ENCODE data around the gene C1QC. TPM values are rescaled to one million over a fixed set of nuclear protein-coding genes. Genes with fewer than 3 reads are reported as not detected.
"Not testable (repeated sequence)": the region's sequence is repeated elsewhere in the genome, so short reads cannot be mapped to it uniquely, and the experiment has no call there.

The C1QC gene
- total RNA-seq, 5 donors from 2014 or later (not counting 1 experiment from before 2014, with no cell fraction given) = 0.62 to 1.9 (median 0.96) TPM; not detected in 2

- H3K27ac Mint-ChIP-seq = no peak overlapping the region
- no peaks in the 10 kb centered on the region for H3K4me1 Mint-ChIP-seq
- no peaks in the 10 kb centered on the region for H3K36me3 Mint-ChIP-seq
- Histone ChIP-seq H3K4me1 (ENCODE audit: control insufficient read depth in 1 of 2, extremely low read depth in 1 of 2, insufficient read depth in 2 of 2, low read length in 2 of 2) (no peaks in the 10 kb centered on the region), H3K27me3 (replicated peaks in 1 of 2; ENCODE audit: control insufficient read depth in 2 of 2, extremely low read depth in 1 of 2, insufficient read depth in 2 of 2, low read length in 1 of 2) (peaks cover 0 to 43% of the 10 kb centered on the region in 2 experiments), H3K27ac (ENCODE audit: low read length) (no peak overlapping the region), H3K4me3 (ENCODE audit: control insufficient read depth in 1 of 2, extremely low read depth in 1 of 2, low read length in 1 of 2) (no peak overlapping the region), H3K36me3 (ENCODE audit: control insufficient read depth in 2 of 2, extremely low read depth in 1 of 2, insufficient read depth in 1 of 2, low read length in 1 of 2) (no peaks in the 10 kb centered on the region), H3K9me3 (no peaks in the 10 kb centered on the region)
- no peaks in the 10 kb centered on the region for H3K9me3 Mint-ChIP-seq
- DNase-seq = no peak
- WGBS (ENCODE audit: insufficient coverage) = 89% methylated on average over 7 of the region's 8 CpGs
- CTCF ChIA-PET = no interaction called here
- H3K4me3 Mint-ChIP-seq = no peak overlapping the region
- H3K27me3 Mint-ChIP-seq = peaks cover 32 to 40% of the 10 kb centered on the region in 2 donors
- no peak for ATAC-seq (replicated peaks in 1 of 4)
- POLR2A ChIA-PET = no interaction called here
Observed at GRCh38 chr1:22662986-22663408, 19.6 kb downstream of the C1QC start.

DNA sequence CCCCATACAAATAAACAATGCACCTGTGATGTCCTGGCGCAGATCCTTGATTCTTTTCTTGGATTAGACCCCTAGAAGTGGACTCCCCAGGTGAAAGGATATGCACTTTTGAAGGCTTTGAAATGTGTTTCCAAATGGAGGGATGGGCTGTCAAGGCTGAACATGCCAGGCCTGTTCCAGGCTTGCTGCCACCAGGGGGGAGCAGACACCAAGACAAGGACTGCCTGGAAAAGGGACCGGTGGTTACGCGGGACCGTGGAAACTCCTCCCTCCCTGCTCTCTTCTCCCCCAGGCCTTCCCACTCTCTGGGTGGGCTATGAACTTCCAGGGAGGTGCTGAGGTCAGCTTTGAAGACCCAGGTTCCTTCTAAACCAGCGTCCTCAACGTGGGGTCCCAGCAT is 22.3 kb downstream of the C1QC start:
- peaks cover 26 to 42% of the 10 kb centered on the region in 2 donors for H3K27me3 Mint-ChIP-seq

DNA sequence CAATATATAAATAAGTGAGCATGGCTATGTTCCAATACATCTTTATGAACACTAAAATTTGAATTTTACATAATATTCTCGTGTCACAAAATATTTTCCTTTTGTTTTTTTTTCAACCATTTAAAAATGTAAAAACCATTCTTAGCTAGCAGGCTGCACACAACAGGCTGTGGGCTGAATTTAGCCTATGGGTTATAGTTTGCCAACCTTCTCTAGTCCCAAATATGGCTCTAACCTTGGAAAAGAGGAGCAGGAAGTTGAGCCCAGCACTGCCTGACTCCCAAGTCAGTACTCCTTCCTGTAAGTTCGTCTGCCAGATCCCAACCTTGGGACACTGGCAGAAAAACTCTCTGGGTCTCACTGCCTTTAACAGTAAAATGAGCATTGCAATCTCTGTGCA is 23.0 kb downstream of the C1QC start:
- H3K36me3 ChIP-seq (ENCODE audit: control insufficient read depth in 2 of 2, extremely low read depth in 1 of 2, insufficient read depth in 1 of 2, low read length in 1 of 2) = no peaks in the 10 kb centered on the region
- H3K4me3 ChIP-seq (ENCODE audit: control insufficient read depth in 1 of 2, extremely low read depth in 1 of 2, low read length in 1 of 2) = no peak overlapping the region
- CTCF ChIA-PET = no interaction called here
- POLR2A ChIA-PET = no interaction called here
- DNase-seq (no peak), ATAC-seq (replicated peaks in 1 of 4) (no peak)
- peaks cover 24 to 47% of the 10 kb centered on the region in 2 donors for H3K27me3 Mint-ChIP-seq
- no peaks in the 10 kb centered on the region for H3K4me1 Mint-ChIP-seq
- no peaks in the 10 kb centered on the region for H3K4me1 ChIP-seq (ENCODE audit: control insufficient read depth in 1 of 2, extremely low read depth in 1 of 2, insufficient read depth in 2 of 2, low read length in 2 of 2)
- no peak overlapping the region for H3K27ac ChIP-seq (ENCODE audit: low read length)
- 20% methylated on average over 1 of the region's 2 CpGs for WGBS (ENCODE audit: insufficient coverage)
- no peaks in the 10 kb centered on the region for H3K9me3 ChIP-seq
- no peak overlapping the region for H3K27ac Mint-ChIP-seq
- H3K9me3 Mint-ChIP-seq = no peaks in the 10 kb centered on the region
- H3K4me3 Mint-ChIP-seq = no peak overlapping the region
- H3K27me3 ChIP-seq (replicated peaks in 1 of 2; ENCODE audit: control insufficient read depth in 2 of 2, extremely low read depth in 1 of 2, insufficient read depth in 2 of 2, low read length in 1 of 2) = peaks cover 0 to 35% of the 10 kb centered on the region in 2 experiments
- H3K36me3 Mint-ChIP-seq = no peaks in the 10 kb centered on the region

More for the DNA sequence above, 22.3 kb downstream of the C1QC start:
- H3K4me1 ChIP-seq (ENCODE audit: control insufficient read depth in 1 of 2, extremely low read depth in 1 of 2, insufficient read depth in 2 of 2, low read length in 2 of 2) = no peaks in the 10 kb centered on the region
- DNase-seq (no peak), ATAC-seq (replicated peaks in 1 of 4) (no peak)
- no peak overlapping the region for H3K27ac ChIP-seq (ENCODE audit: low read length)
- ChIA-PET CTCF (no interaction called here), POLR2A (no interaction called here)
- 82% methylated on average over 5 of the region's 7 CpGs for WGBS (ENCODE audit: insufficient coverage)
- Mint-ChIP-seq H3K36me3 (no peaks in the 10 kb centered on the region), H3K9me3 (no peaks in the 10 kb centered on the region), H3K4me3 (no peak overlapping the region), H3K4me1 (no peaks in the 10 kb centered on the region), H3K27ac (no peak overlapping the region)
- H3K9me3 ChIP-seq = no peaks in the 10 kb centered on the region
- no peaks in the 10 kb centered on the region for H3K36me3 ChIP-seq (ENCODE audit: control insufficient read depth in 2 of 2, extremely low read depth in 1 of 2, insufficient read depth in 1 of 2, low read length in 1 of 2)
- H3K4me3 ChIP-seq (ENCODE audit: control insufficient read depth in 1 of 2, extremely low read depth in 1 of 2, low read length in 1 of 2) = no peak overlapping the region
- peaks cover 0 to 38% of the 10 kb centered on the region in 2 experiments for H3K27me3 ChIP-seq (replicated peaks in 1 of 2; ENCODE audit: control insufficient read depth in 2 of 2, extremely low read depth in 1 of 2, insufficient read depth in 2 of 2, low read length in 1 of 2)

- H3K27me3 Mint-ChIP-seq = peaks cover 28 to 55% of the 10 kb centered on the region in 2 donors
- H3K27ac ChIP-seq (ENCODE audit: low read length); ATAC-seq (replicated peaks in 1 of 4); H3K36me3 Mint-ChIP-seq; H3K4me3 Mint-ChIP-seq; H3K36me3 ChIP-seq (ENCODE audit: control insufficient read depth in 2 of 2, extremely low read depth in 1 of 2, insufficient read depth in 1 of 2, low read length in 1 of 2); H3K4me3 ChIP-seq (ENCODE audit: control insufficient read depth in 1 of 2, extremely low read depth in 1 of 2, low read length in 1 of 2); H3K9me3 ChIP-seq; H3K4me1 Mint-ChIP-seq; DNase-seq; POLR2A ChIA-PET; H3K4me1 ChIP-seq (ENCODE audit: control insufficient read depth in 1 of 2, extremely low read depth in 1 of 2, insufficient read depth in 2 of 2, low read length in 2 of 2); H3K9me3 Mint-ChIP-seq; H3K27ac Mint-ChIP-seq: not testable (repeated sequence)
- H3K27me3 ChIP-seq (replicated peaks in 1 of 2; ENCODE audit: control insufficient read depth in 2 of 2, extremely low read depth in 1 of 2, insufficient read depth in 2 of 2, low read length in 1 of 2) = peaks cover 0 to 54% of the 10 kb centered on the region in 2 experiments
- WGBS (ENCODE audit: insufficient coverage) = 40% methylated on average over 1 of the region's 2 CpGs
- CTCF ChIA-PET = interaction anchor here in 1 of 2 donors (0.7 kb wide), 1 partner anchor 137 kb away, joined by 4 read pairs; no protein-coding TSS in a partner anchor
Observed at GRCh38 chr1:22668840-22669239, 25.4 kb downstream of the C1QC start.

- 57% methylated on average over 10 of the region's 12 CpGs for WGBS (ENCODE audit: insufficient coverage)
- Histone ChIP-seq H3K27ac (ENCODE audit: low read length) (no peak overlapping the region), H3K4me1 (ENCODE audit: control insufficient read depth in 1 of 2, extremely low read depth in 1 of 2, insufficient read depth in 2 of 2, low read length in 2 of 2) (no peaks in the 10 kb centered on the region), H3K27me3 (replicated peaks in 1 of 2; ENCODE audit: control insufficient read depth in 2 of 2, extremely low read depth in 1 of 2, insufficient read depth in 2 of 2, low read length in 1 of 2) (peaks cover 0 to 55% of the 10 kb centered on the region in 2 experiments), H3K4me3 (ENCODE audit: control insufficient read depth in 1 of 2, extremely low read depth in 1 of 2, low read length in 1 of 2) (no peak overlapping the region), H3K9me3 (no peaks in the 10 kb centered on the region), H3K36me3 (ENCODE audit: control insufficient read depth in 2 of 2, extremely low read depth in 1 of 2, insufficient read depth in 1 of 2, low read length in 1 of 2) (no peaks in the 10 kb centered on the region)
- H3K4me3 Mint-ChIP-seq = no peak overlapping the region
- no peak for ATAC-seq (replicated peaks in 1 of 4)
- no peaks in the 10 kb centered on the region for H3K4me1 Mint-ChIP-seq
- H3K27ac Mint-ChIP-seq = no peak overlapping the region
- H3K27me3 Mint-ChIP-seq = peaks cover 28 to 64% of the 10 kb centered on the region in 2 donors
- POLR2A ChIA-PET = no interaction called here
- H3K36me3 Mint-ChIP-seq = no peaks in the 10 kb centered on the region
- CTCF ChIA-PET = no interaction called here
- no peaks in the 10 kb centered on the region for H3K9me3 Mint-ChIP-seq
- no peak for DNase-seq
Observed at GRCh38 chr1:22670352-22670975, 27.0 kb downstream of the C1QC start.

- POLR2A ChIA-PET = no interaction called here
Observed at GRCh38 chr1:22671999-22672398, 28.6 kb downstream of the C1QC start.

More at GRCh38 chr1:22671999-22672398, 28.6 kb downstream of the C1QC start:
- Mint-ChIP-seq H3K36me3 (no peaks in the 10 kb centered on the region), H3K27ac (no peak overlapping the region), H3K9me3 (no peaks in the 10 kb centered on the region), H3K4me3 (no peak overlapping the region), H3K27me3 (peaks cover 29 to 67% of the 10 kb centered on the region in 2 donors), H3K4me1 (no peaks in the 10 kb centered on the region)
- H3K4me1 ChIP-seq (ENCODE audit: control insufficient read depth in 1 of 2, extremely low read depth in 1 of 2, insufficient read depth in 2 of 2, low read length in 2 of 2) = no peaks in the 10 kb centered on the region
- WGBS (ENCODE audit: insufficient coverage) = 89% methylated on average over 4 of the region's 4 CpGs
- CTCF ChIA-PET = no interaction called here
- no peak overlapping the region for H3K27ac ChIP-seq (ENCODE audit: low read length)
- H3K4me3 ChIP-seq (ENCODE audit: control insufficient read depth in 1 of 2, extremely low read depth in 1 of 2, low read length in 1 of 2) = no peak overlapping the region
- DNase-seq (no peak), ATAC-seq (replicated peaks in 1 of 4) (no peak)
- H3K36me3 ChIP-seq (ENCODE audit: control insufficient read depth in 2 of 2, extremely low read depth in 1 of 2, insufficient read depth in 1 of 2, low read length in 1 of 2) = no peaks in the 10 kb centered on the region
- no peaks in the 10 kb centered on the region for H3K9me3 ChIP-seq
- peaks cover 0 to 58% of the 10 kb centered on the region in 2 experiments for H3K27me3 ChIP-seq (replicated peaks in 1 of 2; ENCODE audit: control insufficient read depth in 2 of 2, extremely low read depth in 1 of 2, insufficient read depth in 2 of 2, low read length in 1 of 2)

All from T-cell (primary cell).